GM12878 (cell line): ENCODE data around the gene SDHAF2. TPM values are rescaled to one million over a fixed set of nuclear protein-coding genes. Genes with fewer than 3 reads are reported as not detected.
"Not testable (repeated sequence)": the region's sequence is repeated elsewhere in the genome, so short reads cannot be mapped to it uniquely, and the experiment has no call there.

Experiments used
- ATAC-seq: fragments of 200-7000 bp; cut with Tn5 transposase; 3 replicates; pipeline ENCODE4 v1.9.1; 2020; ENCODE audit warnings: mild to moderate bottlenecking, moderate library complexity
- BruUV-seq: library from RNA; stranded (reverse); fragments of 400-500 nt; replicated peaks from 2 replicates; lab custom pipeline; 2021; lab: Mats Ljungman, UMichigan
- CTCF ChIA-PET: fragments of 300-600 bp; sonication (Branson Sonifier 250); formaldehyde crosslinking; extraction: SDS; loops from one replicate; lab custom pipeline; 2021; ENCODE audit warnings: inconsistent platforms; lab: Yijun Ruan, JAX
- POLR2A ChIA-PET: fragments of 350-600 bp; formaldehyde crosslinking; extraction: SDS; loops from one replicate; lab custom pipeline; 2021; ENCODE audit warnings: inconsistent platforms; lab: Charles Lee
- RAD21 ChIA-PET: fragments of 300-600 bp; sonication (Branson Sonifier 250); formaldehyde crosslinking; loops from one replicate; lab custom pipeline; 2023; ENCODE audit warnings: antibody characterized with exemption; ENCODE audit not compliant: unreplicated experiment; lab: Charles Lee
- SMC1A ChIA-PET: fragments of 300-600 bp; sonication (Branson Sonifier 250); formaldehyde crosslinking; loops from one replicate; lab custom pipeline; 2023; ENCODE audit not compliant: unreplicated experiment, uncharacterized antibody; lab: Charles Lee
- DNase-seq: peaks from one replicate; pipeline ENCODE4 v3.0.0-alpha.2; 2011; ENCODE audit warnings: low read depth, low spot score
- FAIRE-seq: peaks from 3 replicates; lab custom pipeline; 2011; peaks lifted over from hg19 to GRCh38; lab: Jason Lieb, UNC
- H2AFZ ChIP-seq: 2 replicates; pipeline ENCODE4 v1.6.0; 2011; ENCODE audit warnings: low read depth, low read length, control low read depth; ENCODE audit not compliant: control insufficient read depth
- H3K27ac ChIP-seq: 2 replicates; pipeline ENCODE4 v1.5.1; 2011; ENCODE audit warnings: control low read depth; ENCODE audit not compliant: control insufficient read depth, insufficient read depth
- H3K27me3 ChIP-seq, 2 experiments: replicated peaks in 1 of 2; 2 replicates each; pipeline versions ENCODE4 v1.6.0 to v1.6.1; 2011; ENCODE audit warnings: low read length in 1 of 2; ENCODE audit not compliant: control insufficient read depth in 2 of 2, insufficient read depth in 2 of 2
- H3K36me3 ChIP-seq, 2 experiments: 2 replicates each; pipeline ENCODE4 v1.5.1; 2011; ENCODE audit warnings: low read length in 1 of 2; ENCODE audit not compliant: control insufficient read depth in 2 of 2, insufficient read depth in 2 of 2
- H3K4me1 ChIP-seq: 2 replicates; pipeline ENCODE4 v1.6.1; 2011; ENCODE audit warnings: mild to moderate bottlenecking, low read length, moderate library complexity, mixed read lengths; ENCODE audit not compliant: control insufficient read depth, insufficient read depth
- H3K4me2 ChIP-seq: 2 replicates; pipeline ENCODE4 v1.6.0; 2011; ENCODE audit warnings: control low read depth; ENCODE audit not compliant: control insufficient read depth, insufficient read depth
- H3K4me3 ChIP-seq: fragments of 200-600 bp; sonication (generic); 2 replicates; pipeline ENCODE4 v1.5.1; 2016
- H3K79me2 ChIP-seq: 2 replicates; pipeline ENCODE4 v1.6.0; 2011; ENCODE audit warnings: low read length; ENCODE audit not compliant: control insufficient read depth, insufficient read depth
- H3K9ac ChIP-seq: 2 replicates; pipeline ENCODE4 v1.8.0; 2011; ENCODE audit warnings: low read length, control low read depth, mixed read lengths; ENCODE audit not compliant: control insufficient read depth, insufficient read depth
- H3K9me3 ChIP-seq: replicated peaks from 3 replicates; pipeline ENCODE4 v1.5.1; 2011; ENCODE audit warnings: mild to moderate bottlenecking, low read length; ENCODE audit not compliant: control insufficient read depth, insufficient read depth
- H4K20me1 ChIP-seq: 2 replicates; pipeline ENCODE4 v1.6.0; 2011; ENCODE audit not compliant: control insufficient read depth, insufficient read depth
- ASH2L ChIP-seq: fragments of 300-600, 200-600 bp; sonication (generic); IDR thresholded peaks from 2 replicates; pipeline ENCODE4 v1.6.1; 2017; ENCODE audit warnings: low read depth, mild to moderate bottlenecking, borderline replicate concordance
- E4F1 ChIP-seq: fragments of 450-650 bp; IDR thresholded peaks from 2 replicates; pipeline ENCODE4 v1.6.1; 2018; ENCODE audit warnings: borderline replicate concordance, mild to moderate bottlenecking; ENCODE audit not compliant: partially characterized antibody
- ELK1 ChIP-seq: IDR thresholded peaks from 2 replicates; pipeline ENCODE4 v1.6.1; 2012; ENCODE audit warnings: low read depth, low read length, improper control_type of control experiment
- FOXM1 ChIP-seq: IDR thresholded peaks from 2 replicates; pipeline ENCODE4 v1.6.1; 2012; ENCODE audit warnings: low read depth, mild to moderate bottlenecking, inconsistent platforms, low read length, moderate library complexity
- LARP7 ChIP-seq: fragments of 450-650 bp; IDR thresholded peaks from 2 replicates; pipeline ENCODE4 v1.6.1; 2017; ENCODE audit warnings: mild to moderate bottlenecking
- MAX ChIP-seq: IDR thresholded peaks from 2 replicates; pipeline ENCODE4 v1.6.1; 2012; ENCODE audit warnings: low read depth, low read length, improper control_type of control experiment
- MXI1 ChIP-seq: fragments of 150-350 bp; IDR thresholded peaks from 2 replicates; pipeline ENCODE4 v1.6.1; 2011; ENCODE audit warnings: low read depth, mild to moderate bottlenecking, inconsistent platforms, low read length, improper control_type of control experiment
- NR2F1 ChIP-seq: fragments of 450-650 bp; conservative IDR thresholded peaks from 2 replicates; pipeline ENCODE4 v1.6.1; 2017; ENCODE audit warnings: mild to moderate bottlenecking
- SIN3A ChIP-seq: IDR thresholded peaks from 2 replicates; pipeline ENCODE4 v1.6.1; 2012; ENCODE audit warnings: low read depth, low read length, improper control_type of control experiment
- WGBS: methylation state at CpG from one replicate; pipeline ENCODE4 v1.1.6; 2016; ENCODE audit warnings: low lambda C conversion rate; ENCODE audit not compliant: insufficient replicate concordance, insufficient coverage; ENCODE audit errors: missing lambda C conversion rate; 5-methylcytosine and 5-hydroxymethylcytosine counted together
- in situ Hi-C: fragments of 300-500 bp; cut with MboI; formaldehyde crosslinking; loops from 9 replicates; pipeline ENCODE4 v1.14.3; 2018; ENCODE audit warnings: mixed read lengths
- intact Hi-C: fragments of 100-400 bp; cut with micrococcal nuclease; formaldehyde crosslinking; loops from one replicate; pipeline ENCODE4 v1.14.2; 2022; ENCODE audit not compliant: unreplicated experiment
- polyA plus RNA-seq, 11 experiments: library from polyadenylated mRNA; depleted of rRNA in 4 of 11; unstranded in 6 of 11; stranded (reverse) in 5 of 11; fragments of >200 nt; fragmentation: Nextera tagmentation in 4 of 11; fragmentation: Illumina TruSeq in 1 of 11; extraction: Ambion mirVana in 4 of 11; extraction: Trizol in 1 of 11; gene quantifications; 1 replicate in 1 of 11; 2 replicates in 10 of 11; pipeline versions ENCODE4 v1.2.1 to v1.2.3, GENCODE V29; 2011 to 2016; ENCODE audit warnings: inconsistent platforms in 2 of 11, missing spikeins in 2 of 11, low read depth in 1 of 11
- total RNA-seq, 4 experiments: library from RNA; depleted of rRNA in 3 of 4; stranded (reverse); fragments of >200 nt in 3 of 4; fragmentation: Illumina TruSeq in 1 of 4; extraction: Trizol in 1 of 4; gene quantifications; 2 replicates each; pipeline versions ENCODE4 v1.2.1 to v1.2.3, GENCODE V29; 2013 to 2021

The SDHAF2 gene
- total and polyA plus RNA-seq, 10 of the 15 experiments (the other 5 are each of a cell fraction or from before 2014, with no cell fraction given), result 30.6 to 160 (median 78.3) TPM

GRCh38 chr11:61460986-61461385 lies 31.1 kb downstream of the SDHAF2 start:
- H3K4me2 ChIP-seq, result no peak overlapping the region
- RAD21 ChIA-PET, result no interaction called here
- H3K27ac ChIP-seq, result no peak overlapping the region
- no TSS peak for BruUV-seq
- H3K79me2 ChIP-seq, result no peaks in the 10 kb centered on the region
- no peak overlapping the region for H3K9ac ChIP-seq
- no peaks in the 10 kb centered on the region for H3K4me1 ChIP-seq
- intact Hi-C loops (no loop called here), in situ Hi-C loops (no loop called here)
- 97% methylated on average over 5 of the region's 5 CpGs for WGBS
- no peaks in the 10 kb centered on the region for H3K36me3 ChIP-seq
- DNase-seq, result no peak
- no peaks in the 10 kb centered on the region for H3K9me3 ChIP-seq
- TF ChIP-seq LARP7, result no peak
- no peak for TF ChIP-seq ASH2L
- TF ChIP-seq FOXM1, result no peak
- no peak for TF ChIP-seq E4F1
- no peak for TF ChIP-seq NR2F1
- TF ChIP-seq SIN3A, result no peak
- no peak for TF ChIP-seq ELK1
- no peak for TF ChIP-seq MAX
- TF ChIP-seq MXI1, result no peak
- POLR2A ChIA-PET, result no interaction called here
- H4K20me1 ChIP-seq, result 0 out of 2 replicates have a peak, but pooled peaks cover 2% of the 10 kb centered on the region
- H3K27me3 ChIP-seq, result no peaks in the 10 kb centered on the region
- CTCF ChIA-PET, result no interaction called here
- no peak for ATAC-seq
- no peak for FAIRE-seq
- SMC1A ChIA-PET, result no interaction called here
- H3K4me3 ChIP-seq, result no peak overlapping the region
- H2AFZ ChIP-seq, result no peak overlapping the region

- H3K27ac ChIP-seq, intact Hi-C loops, DNase-seq, H3K27me3 ChIP-seq, in situ Hi-C loops, H4K20me1 ChIP-seq, H3K4me2 ChIP-seq, H3K9ac ChIP-seq, H3K4me1 ChIP-seq, H2AFZ ChIP-seq, ATAC-seq, BruUV-seq, RAD21 ChIA-PET, H3K9me3 ChIP-seq, H3K36me3 ChIP-seq, H3K4me3 ChIP-seq, FAIRE-seq, SMC1A ChIA-PET, H3K79me2 ChIP-seq, POLR2A ChIA-PET: not testable (repeated sequence)
- WGBS, result 81% methylated on average over 6 of the region's 6 CpGs
- CTCF ChIA-PET, result interaction anchor here (2.2 kb wide), 1 partner anchor 14 kb away, joined by 7 read pairs; a partner anchor contains a TSS
Observed at GRCh38 chr11:61467602-61468001, 37.7 kb downstream of the SDHAF2 start.
